HepG2 (cell line): ENCODE results near the gene GLDC. TPM values are rescaled to one million over a fixed set of nuclear protein-coding genes. Genes with fewer than 3 reads are reported as not detected.

ENCODE experiments used
- ATAC-seq: fragments of 200-7000 bp; cut with Tn5 transposase; 3 replicates; pipeline ENCODE4 v1.9.1; 2020; ENCODE audit warnings: mild to moderate bottlenecking, moderate library complexity
- BruUV-seq: library from RNA; stranded (reverse); fragments of 400-500 nt; replicated peaks from 2 replicates; lab custom pipeline; 2021; lab: Mats Ljungman, UMichigan
- CTCF ChIA-PET: fragments of 300-600 bp; formaldehyde crosslinking; extraction: SDS; loops from one replicate; lab custom pipeline; 2021; ENCODE audit warnings: low total read pairs, inconsistent platforms, low intra/inter-chr PET ratio; lab: Yijun Ruan, JAX
- POLR2A ChIA-PET: fragments of 350-600 bp; sonication (Branson Sonifier 250); formaldehyde crosslinking; loops from one replicate; lab custom pipeline; 2020; ENCODE audit warnings: antibody characterized with exemption, inconsistent platforms; lab: Yijun Ruan, JAX
- DNase-seq: peaks from one replicate; pipeline ENCODE4 v3.0.0-alpha.2; 2015; ENCODE audit warnings: low spot score
- FAIRE-seq: peaks from 3 replicates; lab custom pipeline; 2011; peaks lifted over from hg19 to GRCh38; lab: Jason Lieb, UNC
- H2AFZ ChIP-seq: one replicate; pipeline ENCODE4 v1.6.1; 2011; ENCODE audit warnings: low read length, inconsistent platforms
- H3K27ac ChIP-seq: fragments of 300-600 bp; 3 replicates; pipeline ENCODE4 v1.8.0; 2011; ENCODE audit warnings: mixed run types, mild to moderate bottlenecking, mixed read lengths, low read length, inconsistent platforms; ENCODE audit not compliant: insufficient read depth; ENCODE audit errors: extremely low read length
- H3K27me3 ChIP-seq, 2 experiments: fragments of 200-600 bp in 1 of 2; 2 replicates in 1 of 2; 3 replicates in 1 of 2; pipeline versions ENCODE4 v1.6.0 to v1.8.0; 2011; ENCODE audit warnings: low read length in 2 of 2, mild to moderate bottlenecking in 2 of 2, moderate library complexity in 2 of 2, inconsistent platforms in 1 of 2; ENCODE audit not compliant: insufficient read depth in 2 of 2, control insufficient read depth in 1 of 2
- H3K36me3 ChIP-seq, 2 experiments: fragments of 200-600 bp in 1 of 2; replicated peaks in 1 of 2; 2 replicates in 1 of 2; 3 replicates in 1 of 2; pipeline versions ENCODE4 v1.5.1 to v1.8.0; 2011; ENCODE audit warnings: low read length in 2 of 2, inconsistent platforms in 1 of 2; ENCODE audit not compliant: insufficient read depth in 2 of 2, control insufficient read depth in 1 of 2
- H3K4me1 ChIP-seq: 2 replicates; pipeline ENCODE4 v1.5.1; 2012; ENCODE audit warnings: low read length, inconsistent platforms; ENCODE audit not compliant: insufficient read depth
- H3K4me2 ChIP-seq: 2 replicates; pipeline ENCODE4 v1.6.0; 2011; ENCODE audit warnings: low read depth, low read length, inconsistent platforms
- H3K4me3 ChIP-seq, 3 experiments: fragments of 200-600 bp in 1 of 3; sonication (generic), shearing (Covaris generic) in 1 of 3; replicated peaks in 1 of 3; 2 replicates each; pipeline ENCODE4 v1.5.1; 2011 to 2016; ENCODE audit warnings: low read length in 3 of 3, inconsistent platforms in 2 of 3, low read depth in 2 of 3, mild to moderate bottlenecking in 2 of 3, control low read depth in 1 of 3, mixed read lengths in 1 of 3; ENCODE audit not compliant: insufficient read depth in 1 of 3
- H3K79me2 ChIP-seq: one replicate; pipeline ENCODE4 v1.6.1; 2011; ENCODE audit warnings: low read length, inconsistent platforms; ENCODE audit not compliant: insufficient read depth
- H3K9ac ChIP-seq: 2 replicates; pipeline ENCODE4 v1.6.0; 2011; ENCODE audit warnings: mild to moderate bottlenecking, low read depth, low read length, inconsistent platforms; ENCODE audit not compliant: insufficient read depth
- H3K9me3 ChIP-seq: 2 replicates; pipeline ENCODE4 v1.5.1; 2012; ENCODE audit warnings: mild to moderate bottlenecking, low read length
- H4K20me1 ChIP-seq: 2 replicates; pipeline ENCODE4 v1.6.0; 2011; ENCODE audit warnings: inconsistent platforms, mild to moderate bottlenecking, low read length, moderate library complexity; ENCODE audit not compliant: insufficient read depth
- FIP1L1 ChIP-seq: fragments of 200-400 bp; formaldehyde crosslinking; IDR thresholded peaks from 2 replicates; pipeline ENCODE4 v1.6.1; 2018; ENCODE audit warnings: low read depth, mild to moderate bottlenecking, low read length, moderate library complexity, borderline replicate concordance; ENCODE audit not compliant: insufficient read depth
- FOXC1 ChIP-seq: sonication (generic); formaldehyde crosslinking; IDR thresholded peaks from 2 replicates; pipeline ENCODE4 v1.8.0; 2022; ENCODE audit warnings: mild to moderate bottlenecking, missing genetic modification reagents, borderline replicate concordance
- PHF21A ChIP-seq: sonication (generic); formaldehyde crosslinking; IDR thresholded peaks from 2 replicates; pipeline ENCODE4 v1.5.0; 2020; ENCODE audit warnings: mild to moderate bottlenecking, missing genetic modification reagents
- RBM22 ChIP-seq: fragments of 200-400 bp; formaldehyde crosslinking; optimal IDR thresholded peaks from 2 replicates; pipeline ENCODE3; 2017; ENCODE audit warnings: mild to moderate bottlenecking, low read length, moderate library complexity
- SIX1 ChIP-seq: sonication (generic); formaldehyde crosslinking; IDR thresholded peaks from 2 replicates; pipeline ENCODE4 v1.4.0; 2020; ENCODE audit warnings: missing genetic modification reagents, borderline replicate concordance
- SP140L ChIP-seq: sonication (generic); formaldehyde crosslinking; IDR thresholded peaks from 2 replicates; pipeline ENCODE4 v1.4.0; 2020; ENCODE audit warnings: missing genetic modification reagents, borderline replicate concordance
- ZEB1 ChIP-seq: IDR thresholded peaks from 2 replicates; pipeline ENCODE4 v1.6.1; 2012; ENCODE audit warnings: mild to moderate bottlenecking, low read depth, inconsistent platforms; ENCODE audit not compliant: insufficient replicate concordance
- ZFP90 ChIP-seq: sonication (generic); formaldehyde crosslinking; IDR thresholded peaks from 2 replicates; pipeline ENCODE4 v1.8.0; 2022; ENCODE audit warnings: missing genetic modification reagents, mild to moderate bottlenecking, inconsistent platforms, borderline replicate concordance
- WGBS: methylation state at CpG from one replicate; pipeline ENCODE4 v1.1.6; 2017; ENCODE audit warnings: low lambda C conversion rate; 5-methylcytosine and 5-hydroxymethylcytosine counted together
- in situ Hi-C: cut with HindIII; loops from 2 replicates; pipeline ENCODE4 v1.10.0; 2017; ENCODE audit warnings: low pct_unique_long_range_greater_than_20kb; ENCODE audit not compliant: extremely low pct_ligation_motif_present
- intact Hi-C: fragments of 100-400 bp; cut with micrococcal nuclease; formaldehyde crosslinking; loops from one replicate; pipeline ENCODE4 v1.10.0; 2022; ENCODE audit not compliant: unreplicated experiment
- polyA plus RNA-seq, 8 experiments: library from polyadenylated mRNA; depleted of rRNA in 3 of 8; stranded (reverse) in 7 of 8; unstranded in 1 of 8; fragments of >200 nt; fragmentation: Illumina TruSeq in 4 of 8; extraction: Trizol in 4 of 8; gene quantifications; 2 replicates each; pipeline versions ENCODE4 v1.2.1 to v1.2.3, GENCODE V29; 2011 to 2016; ENCODE audit warnings: low read depth in 4 of 8, missing spikeins in 1 of 8, mixed read lengths in 1 of 8; ENCODE audit not compliant: insufficient read depth in 1 of 8
- total RNA-seq, 5 experiments: library from RNA; depleted of rRNA; stranded (reverse); fragments of >200 nt; fragmentation: Illumina TruSeq; extraction: Trizol; gene quantifications; 2 replicates each; pipeline ENCODE4 v1.2.3, GENCODE V29; 2016; ENCODE audit warnings: low read depth in 1 of 5

GLDC gene
- total and polyA plus RNA-seq, 2 of the 13 experiments (the other 11 are each of a cell fraction or from before 2014, with no cell fraction given): 59.3 to 115 TPM

GRCh38 chr9:6552498-6553121, 92.9 kb downstream of the GLDC start:
- H3K79me2 ChIP-seq: no peaks in the 10 kb centered on the region
- TF ChIP-seq FIP1L1 (no peak), RBM22 (peak; percentile 54)
- H3K27me3 ChIP-seq: no peaks in the 10 kb centered on the region
- no TSS peak for BruUV-seq
- WGBS: 98% methylated on average over 7 of the region's 7 CpGs
- DNase-seq (no peak), FAIRE-seq (no peak), ATAC-seq (no peak)
- intact Hi-C loops: no loop called here
- H3K9ac ChIP-seq: no peak overlapping the region
- no peak overlapping the region for H3K4me3 ChIP-seq
- H3K4me1 ChIP-seq: peaks cover 14% of the 10 kb centered on the region
- H3K36me3 ChIP-seq: peaks cover 12 to 38% of the 10 kb centered on the region in 2 experiments; a peak in 4 of 5 replicates
- ChIA-PET CTCF (no interaction called here), POLR2A (no interaction called here)
- H3K9me3 ChIP-seq: no peaks in the 10 kb centered on the region
- H4K20me1 ChIP-seq: no peaks in the 10 kb centered on the region
- H2AFZ ChIP-seq: no peak overlapping the region
- in situ Hi-C loops: no loop called here
- no peak overlapping the region for H3K4me2 ChIP-seq
- peak overlapping the region; percentile 45 for H3K27ac ChIP-seq

GRCh38 chr9:6552033-6552432, 93.5 kb downstream of the GLDC start:
- no peaks in the 10 kb centered on the region for H3K9me3 ChIP-seq
- no peak overlapping the region for H3K9ac ChIP-seq
- peak overlapping the region; percentile 45 for H3K27ac ChIP-seq
- in situ Hi-C loops (no loop called here), intact Hi-C loops (no loop called here)
- no peak overlapping the region for H3K4me2 ChIP-seq
- no TSS peak for BruUV-seq
- WGBS: 97% methylated on average over 3 of the region's 3 CpGs
- peak; percentile 78 for ATAC-seq
- no peak overlapping the region for H3K4me3 ChIP-seq
- H3K27me3 ChIP-seq: no peaks in the 10 kb centered on the region
- no peak for FAIRE-seq
- H3K36me3 ChIP-seq: peaks cover 12 to 40% of the 10 kb centered on the region in 2 experiments; a peak in 4 of 5 replicates
- peak; percentile 29 for DNase-seq
- ChIA-PET POLR2A (no interaction called here), CTCF (no interaction called here)
- peaks cover 14% of the 10 kb centered on the region for H3K4me1 ChIP-seq
- H2AFZ ChIP-seq: no peak overlapping the region
- TF ChIP-seq ZFP90 (CRISPR knock-in tag): peak; percentile 54; the same call in 1 of the 2 replicates
- TF ChIP-seq FOXC1: 0 out of 2 replicates have a peak, but pooled peaks have one; percentile 21
- TF ChIP-seq SIX1 (CRISPR knock-in tag): 0 out of 2 replicates have a peak, but pooled peaks have one; percentile 19
- TF ChIP-seq PHF21A (CRISPR knock-in tag): 0 out of 2 replicates have a peak, but pooled peaks have one; percentile 26
- TF ChIP-seq ZEB1: no peak
- TF ChIP-seq SP140L (CRISPR knock-in tag): no peak
- no peaks in the 10 kb centered on the region for H3K79me2 ChIP-seq
- no peaks in the 10 kb centered on the region for H4K20me1 ChIP-seq
